SK-N-SH treated with all-trans-retinoic acid at 6 μM for 48 hours (cell line): ENCODE measurements around the gene REPS2.

ENCODE experiments used
- CREB5 ChIP-seq: fragments of 250-450 bp; sonication (Bioruptor Pico); IDR thresholded peaks from 2 replicates; pipeline ENCODE4 v1.5.1; 2020; ENCODE audit warnings: low read depth, mild to moderate bottlenecking, moderate library complexity
- ZNF8 ChIP-seq: fragments of 450-650 bp; formaldehyde crosslinking; IDR thresholded peaks from 2 replicates; pipeline ENCODE4 v1.5.0; 2020; ENCODE audit warnings: mild to moderate bottlenecking, moderate library complexity

GRCh38 chrX:17028356-17028755, 81.9 kb downstream of the REPS2 start:
- TF ChIP-seq ZNF8 (CRISPR knock-in tag) (no peak), CREB5 (CRISPR knock-in tag) (no peak)
